ENCODE data around the gene MB21D2. TPM values are rescaled to one million over a fixed set of nuclear protein-coding genes. Genes with fewer than 3 reads are reported as not detected.
"Not testable (repeated sequence)": the region's sequence is repeated elsewhere in the genome, so short reads cannot be mapped to it uniquely, and the experiment has no call there.

MB21D2 gene
- total RNA-seq, 1 experiment from 2014 or later, result 17.8 TPM

DNA sequence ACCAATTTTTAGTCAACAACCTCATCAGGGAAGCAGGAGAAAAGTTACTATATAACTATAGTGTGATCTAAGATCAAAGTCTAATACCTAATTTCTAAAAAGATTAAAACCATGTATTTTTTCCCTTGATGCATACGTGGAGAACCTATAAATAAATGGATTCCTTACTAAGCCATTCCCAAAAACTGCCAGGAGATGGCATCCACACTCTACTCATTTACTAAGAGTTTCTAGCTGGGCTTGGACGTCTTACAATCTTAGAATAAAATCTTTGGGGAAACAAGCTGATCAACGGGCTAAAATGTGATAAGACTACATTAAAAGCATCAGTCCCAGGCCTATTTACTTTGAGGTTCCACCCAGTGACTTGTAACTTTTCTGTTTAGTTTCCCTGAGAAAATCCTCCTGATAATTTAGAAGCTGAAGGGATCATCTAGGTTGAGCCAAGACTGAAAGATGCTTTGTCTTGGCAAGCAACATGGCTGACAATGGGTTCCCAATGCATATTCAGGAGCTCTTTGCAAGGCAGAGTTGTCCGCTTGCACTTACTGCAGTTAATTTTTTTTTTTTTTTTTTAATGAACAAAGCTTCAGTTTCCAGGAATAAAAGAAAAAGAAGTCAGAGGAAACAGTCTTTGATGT is 104.8 kb downstream of the MB21D2 start:
- peak; percentile 61 for DNase-seq (ENCODE audit: low read depth)

DNA sequence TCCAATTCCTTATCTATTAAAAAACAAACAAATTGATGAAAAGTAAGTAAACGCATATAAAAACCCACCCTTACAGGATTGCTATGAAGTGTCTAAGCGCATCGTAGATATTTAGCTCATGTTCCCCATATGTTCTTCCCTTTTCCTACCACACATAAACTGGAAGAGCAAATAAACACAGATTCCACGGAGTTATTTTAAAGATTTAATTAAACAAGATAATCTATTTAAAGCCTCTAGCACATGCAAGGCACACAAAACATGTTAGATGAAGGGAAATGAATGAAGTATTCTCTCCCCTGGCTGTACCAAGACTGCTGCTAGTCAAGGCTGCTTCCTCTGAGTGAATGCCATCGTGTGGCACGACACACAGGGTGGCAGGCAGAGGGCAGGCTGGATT is 111.9 kb downstream of the MB21D2 start:
- no peak for DNase-seq (ENCODE audit: low read depth)

DNA sequence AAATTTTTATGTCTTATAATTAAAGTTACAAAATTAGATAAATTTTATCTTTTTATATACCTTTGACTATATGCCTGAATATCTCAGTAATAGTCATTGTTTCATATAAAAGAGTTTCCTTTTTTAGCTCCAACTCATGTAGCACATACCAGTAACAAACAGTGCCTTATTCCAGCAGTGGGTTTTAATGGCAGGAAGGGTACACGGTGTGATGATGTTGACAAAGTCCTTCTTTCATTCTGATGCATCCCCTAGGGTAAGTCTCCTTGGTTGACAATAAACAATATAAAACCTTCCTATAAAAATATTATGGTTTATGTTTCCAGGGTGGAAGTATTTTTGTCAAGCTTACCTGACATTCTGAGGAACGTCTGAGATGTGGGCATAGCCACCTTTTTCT is 113.2 kb downstream of the MB21D2 start:
- DNase-seq (ENCODE audit: low read depth), result no peak

DNA sequence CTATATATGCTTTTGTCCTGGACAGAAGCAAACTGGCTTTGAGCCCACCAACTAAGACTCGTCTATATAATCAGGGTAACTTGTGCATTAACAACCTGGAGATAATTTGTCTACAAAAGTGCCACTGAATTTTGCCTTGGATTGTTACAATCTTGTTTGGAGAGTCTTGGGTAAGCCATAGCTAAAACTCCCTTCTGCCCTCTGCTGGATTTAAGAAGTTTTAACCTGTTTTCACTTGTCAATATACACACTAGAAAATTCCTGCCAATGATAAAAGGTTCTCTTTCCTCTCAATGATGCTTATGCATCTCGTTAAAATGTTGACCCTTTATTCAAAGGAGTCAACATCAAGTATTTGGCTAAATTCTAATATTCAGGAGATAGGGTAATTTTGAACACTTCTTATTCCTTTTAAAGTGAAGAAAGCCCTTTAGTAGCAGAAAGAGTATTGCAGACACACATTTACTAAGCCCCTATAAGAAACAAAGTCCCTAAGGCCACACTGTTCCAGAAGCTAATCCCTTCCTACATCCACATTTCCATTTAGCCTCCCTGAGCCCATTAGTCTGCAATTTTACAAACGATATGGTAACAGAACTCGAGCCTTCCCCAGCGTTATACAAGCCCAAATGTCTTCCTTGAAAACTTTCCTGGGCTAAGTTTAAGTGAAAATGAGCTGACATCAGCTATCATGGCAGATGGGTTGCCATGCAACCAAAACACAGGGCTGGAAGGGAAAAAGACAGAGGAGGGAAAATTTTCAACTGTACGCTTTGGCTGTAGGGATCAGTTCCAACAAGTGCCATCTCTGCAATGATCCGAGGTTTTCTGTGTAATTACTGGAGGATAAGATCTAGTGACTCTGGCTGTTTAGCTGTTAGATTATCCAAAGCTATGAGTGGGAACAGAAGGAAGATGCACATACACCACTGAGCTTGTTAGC is 114.4 kb downstream of the MB21D2 start:
- DNase-seq (ENCODE audit: low read depth), result peak; percentile 38

DNA sequence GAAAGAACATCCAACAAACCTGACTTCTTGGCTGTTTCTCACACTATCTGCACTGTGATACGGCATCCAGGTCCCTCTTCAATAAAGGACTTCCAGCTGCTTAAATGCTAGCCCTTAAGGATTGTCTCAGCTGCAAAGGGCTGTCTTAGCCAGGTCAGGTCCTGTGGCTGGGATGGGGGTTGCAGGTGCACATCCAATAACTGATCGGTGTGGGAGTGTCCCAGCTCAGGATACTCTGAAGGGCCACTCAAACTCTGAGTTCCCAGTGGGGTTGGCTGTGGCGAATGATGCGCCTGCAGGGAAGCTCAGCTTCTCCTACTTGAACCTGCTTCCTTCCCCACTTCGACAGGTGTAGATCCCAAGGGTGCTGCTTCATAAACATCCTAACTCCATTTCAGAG is 115.7 kb downstream of the MB21D2 start:
- no peak for DNase-seq (ENCODE audit: low read depth)

DNA sequence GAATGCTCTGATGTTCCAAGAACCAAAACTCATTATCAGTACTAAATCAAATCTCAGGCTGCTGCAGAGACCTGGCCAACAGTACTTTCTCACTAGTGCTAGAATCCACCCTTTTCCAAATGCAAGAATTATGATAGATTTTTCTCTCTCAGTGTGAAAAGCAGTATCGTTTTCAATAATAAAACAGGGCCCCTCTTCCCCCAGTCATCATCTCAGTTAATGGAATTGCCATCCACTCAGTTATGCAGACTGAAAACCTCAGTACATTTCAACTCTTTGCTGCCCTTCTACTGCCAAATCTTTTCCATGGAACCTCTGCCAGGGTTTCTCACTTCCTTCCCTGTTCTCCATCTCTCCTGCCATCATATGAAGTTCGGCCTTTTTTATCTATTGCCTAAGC is 117.9 kb downstream of the MB21D2 start:
- no peak for DNase-seq (ENCODE audit: low read depth)

DNA sequence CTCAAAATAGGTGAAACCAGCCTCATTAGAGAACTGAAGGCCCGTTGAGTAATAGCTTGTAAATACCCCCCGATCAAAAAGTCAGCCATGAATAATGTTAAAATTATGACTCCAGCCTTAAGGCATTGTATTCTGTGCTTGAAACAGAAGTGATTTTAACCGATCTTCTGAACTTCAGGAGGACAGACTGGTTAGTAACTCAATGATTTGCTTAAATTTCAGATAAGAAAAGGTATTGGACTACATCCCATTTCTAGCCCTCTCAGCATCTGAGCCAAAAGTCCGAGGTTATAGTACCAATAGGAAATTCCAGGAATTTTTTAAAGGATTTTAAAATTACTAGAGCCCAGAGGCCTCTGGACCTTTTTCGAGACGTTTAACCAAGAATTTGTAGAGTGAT is 122.6 kb downstream of the MB21D2 start:
- DNase-seq (ENCODE audit: low read depth), result no peak

DNA sequence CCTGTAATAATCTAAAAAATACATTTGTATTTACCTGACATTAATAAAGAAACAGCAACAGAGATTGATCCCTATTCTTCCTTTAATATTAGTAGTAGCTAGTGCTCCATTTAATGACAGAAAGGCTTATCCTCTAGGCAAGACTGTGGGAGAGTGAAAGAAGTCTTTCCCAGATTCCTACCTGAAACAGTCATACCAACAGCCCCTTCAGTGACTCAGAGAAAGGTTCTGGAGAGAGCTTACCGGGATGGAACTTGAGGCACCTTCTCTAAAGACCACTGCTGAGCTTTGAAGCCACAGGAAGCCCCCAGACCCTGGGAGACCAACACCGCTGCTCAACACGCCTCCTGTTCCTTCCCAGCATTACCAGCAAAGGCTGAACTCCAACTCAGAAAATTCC is 123.4 kb downstream of the MB21D2 start:
- no peak for DNase-seq (ENCODE audit: low read depth)

DNA sequence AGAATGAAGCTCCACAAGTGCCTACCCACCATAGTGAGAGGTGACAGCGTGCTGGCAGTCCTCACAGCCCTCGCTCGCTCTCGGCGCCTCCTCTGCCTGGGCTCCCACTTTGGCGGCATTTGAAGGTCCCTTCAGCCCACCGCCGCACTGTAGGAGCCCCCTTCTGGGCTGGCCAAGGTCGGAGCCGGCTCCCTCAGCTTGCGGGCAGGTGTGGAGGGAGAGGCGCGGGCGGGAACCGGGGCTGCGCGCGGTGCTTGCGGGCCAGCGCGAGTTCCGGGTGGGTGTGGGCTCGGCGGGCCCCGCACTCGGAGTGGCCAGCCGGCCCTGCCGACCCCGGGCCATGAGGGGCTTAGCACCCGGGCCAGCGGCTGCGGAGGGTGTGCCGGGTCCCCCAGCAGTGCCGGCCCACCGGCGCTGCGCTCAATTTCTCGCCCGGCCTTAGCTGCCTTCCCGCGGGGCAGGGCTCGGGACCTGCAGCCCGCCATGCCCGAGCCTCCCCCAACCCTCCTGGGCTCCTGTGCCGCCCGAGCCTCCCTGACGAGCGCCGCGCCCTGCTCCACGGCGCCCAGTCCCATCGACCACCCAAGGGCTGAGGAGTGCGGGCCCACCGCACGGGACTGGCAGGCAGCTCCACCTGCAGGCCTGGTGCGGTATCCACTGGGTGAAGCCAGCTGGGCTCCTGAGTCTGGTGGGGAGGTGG is 128.7 kb downstream of the MB21D2 start:
- not testable (repeated sequence) for DNase-seq (ENCODE audit: low read depth)

DNA sequence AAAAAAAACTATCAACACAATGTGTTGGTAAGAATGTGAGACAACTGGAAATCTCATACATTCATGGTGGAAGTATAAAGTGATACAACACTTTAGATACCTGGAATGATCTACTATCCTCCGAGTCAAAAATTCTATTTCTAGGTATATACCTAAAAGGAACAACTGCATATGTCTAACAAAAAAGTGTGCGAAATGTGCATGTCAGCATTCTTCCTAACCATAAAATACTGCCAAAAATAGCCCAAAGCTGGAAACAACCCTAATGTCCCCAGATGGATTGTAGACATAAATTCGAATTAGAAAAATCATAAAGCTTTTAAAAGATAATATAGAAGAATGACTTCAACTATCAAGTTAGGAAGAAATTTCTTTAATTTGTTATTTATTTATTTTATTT is 139.1 kb downstream of the MB21D2 start:
- no peak for DNase-seq (ENCODE audit: low read depth)

DNA sequence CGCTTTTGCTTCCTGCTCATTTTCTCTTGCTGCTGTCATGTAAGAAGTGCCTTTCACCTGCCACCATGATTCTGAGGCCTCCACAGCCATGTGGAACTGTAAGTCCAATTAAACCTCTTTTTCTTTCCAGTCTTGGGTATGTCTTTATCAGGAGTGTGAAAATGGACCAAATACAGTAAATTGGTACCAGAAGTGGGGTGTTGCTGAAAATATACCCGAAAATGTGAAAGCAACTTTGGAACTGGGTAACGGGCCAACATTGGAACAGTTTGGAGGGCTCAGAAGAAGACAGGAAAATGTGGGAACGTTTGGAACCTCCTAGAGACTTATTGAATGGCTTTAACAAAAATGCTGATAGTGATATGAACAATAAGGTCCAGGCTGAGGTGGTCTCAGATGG is 143.3 kb downstream of the MB21D2 start:
- DNase-seq (ENCODE audit: low read depth), result not testable (repeated sequence)

DNA sequence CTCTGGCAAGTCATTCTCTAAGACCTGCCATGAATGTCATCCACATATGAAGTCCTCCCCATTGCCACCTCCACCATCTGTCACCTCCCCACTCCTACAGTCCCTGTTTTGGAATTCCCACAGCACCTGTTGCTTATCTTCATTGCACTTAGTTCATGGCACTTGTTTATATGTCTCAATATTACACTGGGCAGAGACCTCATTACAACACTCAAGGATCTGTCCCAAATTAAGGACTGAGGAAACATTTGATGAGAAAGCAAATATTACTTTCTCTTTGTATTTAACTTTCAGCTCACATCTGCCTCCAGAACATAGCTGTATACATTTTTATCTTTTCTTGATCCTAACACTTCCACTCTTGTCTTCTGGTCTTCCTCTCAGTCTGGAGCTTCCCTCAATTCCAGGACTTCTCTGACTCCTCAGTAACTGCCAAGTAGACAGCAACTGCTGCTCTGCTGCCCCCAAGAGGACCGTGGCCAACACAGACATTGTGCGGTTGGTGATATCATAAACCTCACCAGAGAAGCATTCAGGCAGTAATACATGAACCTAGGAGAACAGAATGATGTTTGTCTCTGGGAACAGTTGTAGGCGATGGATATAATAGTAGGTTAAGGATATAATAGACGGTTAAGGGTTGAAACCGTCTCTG is 145.3 kb downstream of the MB21D2 start:
- peak; percentile 63 for DNase-seq (ENCODE audit: low read depth)

DNA sequence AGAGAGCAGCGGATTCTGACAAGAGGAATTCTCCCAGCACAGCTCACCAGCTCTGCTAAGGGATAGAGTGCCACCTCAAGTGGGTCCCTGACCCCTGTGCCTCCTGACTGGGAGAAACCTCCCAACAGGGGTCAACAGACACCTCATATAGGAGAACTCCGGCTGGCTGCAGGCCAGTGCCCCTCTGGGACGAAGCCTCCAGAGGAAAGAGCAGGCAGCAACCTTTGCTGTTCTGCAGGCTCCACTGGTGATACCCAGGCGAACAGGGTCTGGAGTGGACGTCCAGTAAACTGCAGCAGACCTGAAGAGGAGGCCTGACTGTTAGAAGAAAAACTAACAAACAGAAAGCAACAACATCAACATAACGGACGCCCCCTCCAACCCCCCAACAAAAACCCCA is 159.0 kb downstream of the MB21D2 start:
- DNase-seq (ENCODE audit: low read depth), result no peak

DNA sequence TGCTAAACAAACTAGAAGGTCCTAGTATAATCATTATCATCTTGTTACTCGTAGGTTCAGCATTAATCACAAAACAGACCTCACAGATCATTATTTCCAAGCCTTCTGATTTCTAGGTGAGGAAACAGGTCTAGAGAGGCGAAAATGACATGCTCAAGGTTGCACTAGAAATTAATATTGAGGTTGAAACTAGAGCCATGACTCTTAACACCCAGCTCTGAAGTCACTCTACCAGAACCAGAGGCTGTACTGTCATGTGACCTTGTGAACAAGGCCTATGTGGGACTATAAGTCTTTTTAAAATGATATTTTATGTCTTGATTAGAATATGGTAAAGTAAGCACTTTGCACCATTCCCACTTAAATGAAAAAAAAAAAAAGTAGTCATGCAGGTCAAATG is 166.5 kb downstream of the MB21D2 start:
- DNase-seq (ENCODE audit: low read depth), result no peak

DNA sequence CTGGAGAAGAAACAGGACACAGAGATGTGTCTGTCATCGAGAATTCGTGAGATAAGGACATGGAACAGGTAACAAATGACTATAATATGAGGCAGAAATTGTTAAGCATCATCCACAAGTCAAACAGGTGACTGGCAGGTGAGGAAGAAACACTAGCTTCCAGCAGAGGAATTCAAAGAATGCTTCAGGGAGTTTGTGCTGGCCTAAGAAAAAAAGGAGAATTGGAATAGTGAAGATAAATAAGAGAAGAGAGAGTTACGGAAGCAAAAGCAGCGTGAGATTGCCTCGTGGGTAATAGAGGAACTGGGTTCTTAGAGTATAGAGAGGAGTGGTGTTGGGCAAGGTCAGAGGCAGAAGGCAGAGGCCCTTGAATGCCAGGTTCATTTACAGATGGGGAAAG is 167.5 kb downstream of the MB21D2 start:
- DNase-seq (ENCODE audit: low read depth), result no peak

DNA sequence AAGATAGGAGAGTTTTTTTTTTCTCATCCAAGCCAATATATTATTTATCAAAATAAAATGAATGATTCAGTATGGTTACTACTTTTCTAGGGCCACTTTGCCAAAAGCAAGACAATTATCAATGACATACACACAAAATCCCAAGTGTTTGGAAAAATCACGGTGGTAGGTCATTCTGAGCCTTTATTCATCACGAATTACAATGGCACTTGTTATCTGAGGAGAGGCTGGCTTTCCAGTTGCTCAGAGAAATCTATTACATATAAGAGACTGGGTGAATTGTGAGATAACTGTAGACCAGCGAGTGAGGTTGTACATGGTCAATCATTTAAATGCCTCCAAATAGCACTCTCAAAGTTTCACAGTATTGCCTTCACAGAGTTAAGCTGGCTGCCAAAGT is 169.9 kb downstream of the MB21D2 start:
- no peak for DNase-seq (ENCODE audit: low read depth)

DNA sequence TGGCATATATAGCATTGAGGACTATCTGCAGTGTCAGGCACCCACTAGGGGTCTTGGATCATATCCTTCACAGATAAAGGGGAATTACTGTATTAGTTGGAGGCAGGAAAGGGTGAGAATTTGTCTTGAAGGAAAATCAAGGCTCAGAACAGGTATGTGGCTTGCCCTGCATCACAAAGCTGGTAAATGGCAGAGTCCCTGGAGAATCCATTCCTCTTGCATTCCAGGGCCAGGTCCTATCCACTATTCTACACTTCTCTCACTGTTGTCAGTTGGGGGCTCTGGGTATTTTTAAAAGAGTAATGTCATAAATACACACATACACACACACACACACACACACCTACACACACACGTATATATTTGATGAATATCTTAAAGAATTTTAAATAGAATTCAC is 170.5 kb downstream of the MB21D2 start:
- DNase-seq (ENCODE audit: low read depth), result no peak

Measured in HT1080 (cell line).